IPS-NIHi11 (cell line): ENCODE data around the gene SALL1.

Source experiments
- DNase-seq: peaks from one replicate; pipeline ENCODE4 v3.0.0; 2012; ENCODE audit warnings: mixed read lengths, low spot score

Gene SALL1

GRCh38 chr16:51111759-51112158 is 39.3 kb downstream of the SALL1 start:
- no peak for DNase-seq

GRCh38 chr16:51110700-51111157 is 40.3 kb downstream of the SALL1 start:
- DNase-seq: no peak

- no peak for DNase-seq
These were observed 41.9 kb downstream of the SALL1 start for GRCh38 chr16:51109173-51109572.

GRCh38 chr16:51107742-51108141 is 43.3 kb downstream of the SALL1 start:
- DNase-seq: no peak

GRCh38 chr16:51106535-51106934 is 44.5 kb downstream of the SALL1 start:
- no peak for DNase-seq

- DNase-seq: no peak
These were observed 47.5 kb downstream of the SALL1 start for GRCh38 chr16:51103590-51103989.

GRCh38 chr16:51097729-51098128 is 53.3 kb downstream of the SALL1 start:
- DNase-seq: no peak

- no peak for DNase-seq
These were observed 55.0 kb downstream of the SALL1 start for GRCh38 chr16:51095890-51096626.

GRCh38 chr16:51095084-51095881 is 55.8 kb downstream of the SALL1 start:
- DNase-seq: no peak

- DNase-seq: no peak
These were observed 57.3 kb downstream of the SALL1 start for GRCh38 chr16:51093726-51094280.
